Measurements from ENCODE around the gene FAM156B. TPM values are rescaled to one million over a fixed set of nuclear protein-coding genes. Genes with fewer than 3 reads are reported as not detected.
"Not testable (repeated sequence)": the region's sequence is repeated elsewhere in the genome, so short reads cannot be mapped to it uniquely, and the experiment has no call there.

Gene FAM156B
- total RNA-seq, 1 donor from 2014 or later: 34.3 TPM

- DNase-seq (ENCODE audit: low spot score): peak; percentile 53
These were observed 26.7 kb downstream of the FAM156B start for GRCh38 chrX:52923781-52924241.

GRCh38 chrX:52930214-52930613, 33.1 kb downstream of the FAM156B start:
- not testable (repeated sequence) for DNase-seq (ENCODE audit: low spot score)

- DNase-seq (ENCODE audit: low spot score): no peak
These were observed 36.1 kb downstream of the FAM156B start for GRCh38 chrX:52933213-52933612.

- no peak for DNase-seq (ENCODE audit: low spot score)
These were observed 37.0 kb downstream of the FAM156B start for GRCh38 chrX:52933976-52934703.

GRCh38 chrX:52934704-52935469, 37.8 kb downstream of the FAM156B start:
- DNase-seq (ENCODE audit: low spot score): peak; percentile 97

- not testable (repeated sequence) for DNase-seq (ENCODE audit: low spot score)
These were observed 38.3 kb downstream of the FAM156B start for GRCh38 chrX:52935470-52935784.

- not testable (repeated sequence) for DNase-seq (ENCODE audit: low spot score)
These were observed 43.6 kb downstream of the FAM156B start for GRCh38 chrX:52940704-52941103.

GRCh38 chrX:52941728-52942127, 44.6 kb downstream of the FAM156B start:
- DNase-seq (ENCODE audit: low spot score): not testable (repeated sequence)

- not testable (repeated sequence) for DNase-seq (ENCODE audit: low spot score)
These were observed 48.8 kb downstream of the FAM156B start for GRCh38 chrX:52945838-52946494.

GRCh38 chrX:52947501-52947900, 50.4 kb downstream of the FAM156B start:
- DNase-seq (ENCODE audit: low spot score): not testable (repeated sequence)

- DNase-seq (ENCODE audit: low spot score): not testable (repeated sequence)
These were observed 51.1 kb downstream of the FAM156B start for GRCh38 chrX:52948265-52948664.

- not testable (repeated sequence) for DNase-seq (ENCODE audit: low spot score)
These were observed 52.2 kb downstream of the FAM156B start for GRCh38 chrX:52949325-52949724.

- DNase-seq (ENCODE audit: low spot score): not testable (repeated sequence)
These were observed 52.8 kb downstream of the FAM156B start for GRCh38 chrX:52949884-52950283.

Other genes starting within 250 kb of the FAM156B start
- not detected for gene SSX7, start 242.4 kb upstream of the FAM156B start, total RNA-seq
- gene SSX2, start 190.2 kb upstream of the FAM156B start, total RNA-seq: not detected
- not detected for gene SSX2B, start 146.1 kb upstream of the FAM156B start, total RNA-seq
- gene SPANXN5, start 99.9 kb upstream of the FAM156B start, total RNA-seq: not detected
- not detected for gene XAGE5, start 86.0 kb upstream of the FAM156B start, total RNA-seq
- not detected for gene XAGE3, start 29.2 kb upstream of the FAM156B start, total RNA-seq
- gene FAM156A, start 61.2 kb downstream of the FAM156B start, total RNA-seq: 34.0 TPM
- gene GPR173, start 151.5 kb downstream of the FAM156B start, total RNA-seq: 7.6 TPM
- gene TSPYL2, start 185.0 kb downstream of the FAM156B start, total RNA-seq: 74.8 TPM
- 34.1 TPM for gene KANTR, start 196.8 kb downstream of the FAM156B start, total RNA-seq

Data from ureter (tissue), 1 donor.